PFSK-1 (cell line): Measurements from ENCODE around the gene RUNX1.

Source experiments
- FOXP2 ChIP-seq: optimal IDR thresholded peaks from 2 replicates; pipeline ENCODE3; 2011; ENCODE audit warnings: borderline replicate concordance, control low read depth, inconsistent platforms; ENCODE audit not compliant: insufficient read depth; ENCODE audit errors: extremely low read length, extremely low read depth
- POLR2AphosphoS5 ChIP-seq: IDR thresholded peaks from 2 replicates; pipeline ENCODE4 v1.6.1; 2012; ENCODE audit warnings: low read depth, mild to moderate bottlenecking, control low read depth, low read length, moderate library complexity
- REST ChIP-seq, 2 experiments: IDR thresholded peaks; 2 replicates each; pipeline versions ENCODE4 v1.6.1 to v1.8.0; 2011 to 2012; ENCODE audit warnings: low read depth in 2 of 2, low read length in 2 of 2, control low read depth in 1 of 2, inconsistent platforms in 1 of 2, mild to moderate bottlenecking in 1 of 2, moderate library complexity in 1 of 2; ENCODE audit not compliant: insufficient read depth in 1 of 2
- SIN3A ChIP-seq: IDR thresholded peaks from 2 replicates; pipeline ENCODE4 v1.6.1; 2012; ENCODE audit warnings: mild to moderate bottlenecking, low read length, moderate library complexity, borderline replicate concordance; ENCODE audit not compliant: insufficient read depth
- TAF1 ChIP-seq: IDR thresholded peaks from 2 replicates; pipeline ENCODE4 v1.6.1; 2012; ENCODE audit warnings: low read length, control low read depth, borderline replicate concordance; ENCODE audit not compliant: insufficient read depth

RUNX1 gene

GRCh38 chr21:34830386-34831170 is 218.5 kb downstream of the RUNX1 start:
- TF ChIP-seq TAF1 (no peak), FOXP2 (no peak), SIN3A (no peak), POLR2AphosphoS5 (no peak), REST (IDR thresholded peaks at IDR 0.05; ENCODE audit: insufficient read depth in 1 of 2, low read depth in 2 of 2, low read length in 2 of 2) (no peak)

GRCh38 chr21:34827445-34828235 is 221.5 kb downstream of the RUNX1 start:
- TF ChIP-seq FOXP2, result no peak
- TF ChIP-seq POLR2AphosphoS5, result no peak
- TF ChIP-seq TAF1, result no peak
- TF ChIP-seq REST (IDR thresholded peaks at IDR 0.05; ENCODE audit: insufficient read depth in 1 of 2, low read depth in 2 of 2, low read length in 2 of 2), result no peak
- TF ChIP-seq SIN3A, result no peak

GRCh38 chr21:34826836-34827235 is 222.3 kb downstream of the RUNX1 start:
- TF ChIP-seq FOXP2, result no peak
- no peak for TF ChIP-seq TAF1
- no peak for TF ChIP-seq POLR2AphosphoS5
- no peak for TF ChIP-seq REST (IDR thresholded peaks at IDR 0.05; ENCODE audit: insufficient read depth in 1 of 2, low read depth in 2 of 2, low read length in 2 of 2)
- no peak for TF ChIP-seq SIN3A

GRCh38 chr21:34825948-34826548 is 223.1 kb downstream of the RUNX1 start:
- TF ChIP-seq SIN3A (no peak), REST (IDR thresholded peaks at IDR 0.05; ENCODE audit: insufficient read depth in 1 of 2, low read depth in 2 of 2, low read length in 2 of 2) (no peak), POLR2AphosphoS5 (no peak), FOXP2 (no peak), TAF1 (no peak)
